ENCODE measurements around the gene MYO3B.

DNA sequence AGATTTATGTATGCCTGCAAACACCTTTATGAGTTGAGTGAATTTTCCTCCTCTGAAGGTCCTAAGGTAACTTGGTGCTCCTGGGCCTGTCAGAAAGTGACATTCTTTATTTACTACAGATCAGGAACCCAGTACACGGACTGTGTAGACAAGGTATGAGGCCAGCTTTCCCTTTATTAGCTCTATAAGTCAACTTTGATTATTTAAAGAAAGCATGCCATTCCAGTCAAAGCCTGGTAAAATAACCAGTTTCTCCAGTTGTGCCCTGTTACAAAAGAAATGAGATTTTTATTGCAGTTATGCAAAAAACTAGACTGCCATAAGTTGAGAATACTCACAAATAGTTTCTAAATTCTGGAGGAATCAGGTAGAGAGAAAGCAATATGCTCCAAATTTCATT, 271.1 kb downstream of the MYO3B start:
- TF ChIP-seq POLR2AphosphoS5 (IDR thresholded peaks at IDR 0.05; ENCODE audit: low read depth, low read length) (no peak), POLR2A (IDR thresholded peaks at IDR 0.05; ENCODE audit: control extremely low read depth in 1 of 2, low read depth in 2 of 2, low read length in 2 of 2) (no peak), EGR1 (IDR thresholded peaks at IDR 0.05; ENCODE audit: borderline replicate concordance, low read depth, low read length) (no peak), SP4 (IDR thresholded peaks at IDR 0.05; ENCODE audit: low read length) (no peak), TAF1 (IDR thresholded peaks at IDR 0.05; ENCODE audit: low read depth, low read length) (no peak), USF2 (IDR thresholded peaks at IDR 0.05; ENCODE audit: low read length) (no peak), GABPA (IDR thresholded peaks at IDR 0.05; ENCODE audit: borderline replicate concordance, insufficient read depth, low read length) (no peak), YY1 (IDR thresholded peaks at IDR 0.05; ENCODE audit: low read depth, low read length) (no peak)
- TF ChIP-seq, protein P1, sequence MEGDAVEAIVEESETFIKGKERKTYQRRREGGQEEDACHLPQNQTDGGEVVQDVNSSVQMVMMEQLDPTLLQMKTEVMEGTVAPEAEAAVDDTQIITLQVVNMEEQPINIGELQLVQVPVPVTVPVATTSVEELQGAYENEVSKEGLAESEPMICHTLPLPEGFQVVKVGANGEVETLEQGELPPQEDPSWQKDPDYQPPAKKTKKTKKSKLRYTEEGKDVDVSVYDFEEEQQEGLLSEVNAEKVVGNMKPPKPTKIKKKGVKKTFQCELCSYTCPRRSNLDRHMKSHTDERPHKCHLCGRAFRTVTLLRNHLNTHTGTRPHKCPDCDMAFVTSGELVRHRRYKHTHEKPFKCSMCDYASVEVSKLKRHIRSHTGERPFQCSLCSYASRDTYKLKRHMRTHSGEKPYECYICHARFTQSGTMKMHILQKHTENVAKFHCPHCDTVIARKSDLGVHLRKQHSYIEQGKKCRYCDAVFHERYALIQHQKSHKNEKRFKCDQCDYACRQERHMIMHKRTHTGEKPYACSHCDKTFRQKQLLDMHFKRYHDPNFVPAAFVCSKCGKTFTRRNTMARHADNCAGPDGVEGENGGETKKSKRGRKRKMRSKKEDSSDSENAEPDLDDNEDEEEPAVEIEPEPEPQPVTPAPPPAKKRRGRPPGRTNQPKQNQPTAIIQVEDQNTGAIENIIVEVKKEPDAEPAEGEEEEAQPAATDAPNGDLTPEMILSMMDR (IDR thresholded peaks at IDR 0.05; ENCODE audit: control extremely low read depth in 1 of 3, insufficient read depth in 1 of 3, low read depth in 1 of 3, low read length in 3 of 3), result no peak
- TF ChIP-seq, protein P2, sequence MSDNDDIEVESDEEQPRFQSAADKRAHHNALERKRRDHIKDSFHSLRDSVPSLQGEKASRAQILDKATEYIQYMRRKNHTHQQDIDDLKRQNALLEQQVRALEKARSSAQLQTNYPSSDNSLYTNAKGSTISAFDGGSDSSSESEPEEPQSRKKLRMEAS (IDR thresholded peaks at IDR 0.05), result no peak
